HepG2 (cell line): Measurements from ENCODE around the gene GPC6. TPM values are rescaled to one million over a fixed set of nuclear protein-coding genes. Genes with fewer than 3 reads are reported as not detected.

Source experiments
- BCL6 ChIP-seq: IDR thresholded peaks from 2 replicates; pipeline ENCODE4 v1.6.1; 2016; ENCODE audit warnings: missing genetic modification reagents, missing compliant biosample characterization
- EP300 ChIP-seq, 3 experiments: sonication (generic) in 1 of 3; formaldehyde crosslinking in 1 of 3; IDR thresholded peaks; 2 replicates each; pipeline versions ENCODE4 v1.5.1 to v1.6.1; 2011 to 2020; ENCODE audit warnings: low read depth in 2 of 3, low read length in 2 of 3, borderline replicate concordance in 1 of 3, improper control_type of control experiment in 1 of 3, mild to moderate bottlenecking in 1 of 3, missing genetic modification reagents in 1 of 3, moderate library complexity in 1 of 3
- FOXA3 ChIP-seq: IDR thresholded peaks from 2 replicates; pipeline ENCODE4 v1.6.1; 2016; ENCODE audit warnings: missing genetic modification reagents, missing compliant biosample characterization
- MED1 ChIP-seq: sonication (generic); formaldehyde crosslinking; IDR thresholded peaks from 2 replicates; pipeline ENCODE4 v1.4.0; 2020; ENCODE audit warnings: missing genetic modification reagents
- RAD51 ChIP-seq: fragments of 450-650 bp; IDR thresholded peaks from 2 replicates; pipeline ENCODE4 v1.6.1; 2016; ENCODE audit warnings: borderline replicate concordance
- RELA ChIP-seq: sonication (generic); formaldehyde crosslinking; IDR thresholded peaks from 2 replicates; pipeline ENCODE4 v1.4.0; 2020; ENCODE audit warnings: missing genetic modification reagents
- RXRA ChIP-seq: sonication (generic); formaldehyde crosslinking; IDR thresholded peaks from 2 replicates; pipeline ENCODE4 v1.5.1; 2020; ENCODE audit warnings: missing genetic modification reagents
- SIN3A ChIP-seq: IDR thresholded peaks from 2 replicates; pipeline ENCODE4 v1.6.1; 2011; ENCODE audit warnings: low read depth, mild to moderate bottlenecking, control low read depth, low read length, borderline replicate concordance
- SKI ChIP-seq: fragments of 450-650 bp; IDR thresholded peaks from one replicate; pipeline ENCODE4 v1.6.1; 2018; ENCODE audit warnings: mild to moderate bottlenecking; ENCODE audit not compliant: partially characterized antibody
- SNAI1 ChIP-seq: sonication (generic); formaldehyde crosslinking; IDR thresholded peaks from 2 replicates; pipeline ENCODE4 v1.5.0; 2020; ENCODE audit warnings: mild to moderate bottlenecking, missing genetic modification reagents, borderline replicate concordance
- TEAD2 ChIP-seq: sonication (generic); formaldehyde crosslinking; IDR thresholded peaks from 2 replicates; pipeline ENCODE4 v1.9.0; 2021; ENCODE audit warnings: missing genetic modification reagents
- ZNF33A ChIP-seq: sonication (generic); formaldehyde crosslinking; IDR thresholded peaks from 2 replicates; pipeline ENCODE4 v1.5.1; 2020; ENCODE audit warnings: missing genetic modification reagents, mild to moderate bottlenecking, moderate library complexity, borderline replicate concordance
- ZNF446 ChIP-seq: sonication (generic); formaldehyde crosslinking; IDR thresholded peaks from 2 replicates; pipeline ENCODE4 v1.5.0; 2020; ENCODE audit warnings: mild to moderate bottlenecking, missing genetic modification reagents
- ZNF547 ChIP-seq: sonication (generic); formaldehyde crosslinking; IDR thresholded peaks from 2 replicates; pipeline ENCODE4 v1.5.1; 2020; ENCODE audit warnings: mild to moderate bottlenecking, missing genetic modification reagents
- ZNF589 ChIP-seq: sonication (generic); formaldehyde crosslinking; conservative IDR thresholded peaks from 2 replicates; pipeline ENCODE4 v1.8.0; 2022; ENCODE audit warnings: mild to moderate bottlenecking, moderate library complexity, missing genetic modification reagents
- ZNF746 ChIP-seq: sonication (generic); formaldehyde crosslinking; IDR thresholded peaks from 2 replicates; pipeline ENCODE4 v1.8.0; 2022; ENCODE audit warnings: mild to moderate bottlenecking, missing genetic modification reagents
- ZNF781 ChIP-seq: sonication (generic); formaldehyde crosslinking; IDR thresholded peaks from 2 replicates; pipeline ENCODE4 v1.5.1; 2020; ENCODE audit warnings: borderline replicate concordance, mild to moderate bottlenecking, missing genetic modification reagents; ENCODE audit errors: not compliant biosample characterization
- polyA plus RNA-seq, 8 experiments: library from polyadenylated mRNA; depleted of rRNA in 3 of 8; stranded (reverse) in 7 of 8; unstranded in 1 of 8; fragments of >200 nt; fragmentation: Illumina TruSeq in 4 of 8; extraction: Trizol in 4 of 8; gene quantifications; 2 replicates each; pipeline versions ENCODE4 v1.2.1 to v1.2.3, GENCODE V29; 2011 to 2016; ENCODE audit warnings: low read depth in 4 of 8, missing spikeins in 1 of 8, mixed read lengths in 1 of 8; ENCODE audit not compliant: insufficient read depth in 1 of 8
- total RNA-seq, 5 experiments: library from RNA; depleted of rRNA; stranded (reverse); fragments of >200 nt; fragmentation: Illumina TruSeq; extraction: Trizol; gene quantifications; 2 replicates each; pipeline ENCODE4 v1.2.3, GENCODE V29; 2016; ENCODE audit warnings: low read depth in 1 of 5
- TF ChIP-seq, protein P1 (sequence below): sonication (generic); formaldehyde crosslinking; conservative IDR thresholded peaks from 2 replicates; pipeline ENCODE4 v1.4.0; 2020; ENCODE audit warnings: missing genetic modification reagents
- TF ChIP-seq, protein P2 (sequence below): sonication (generic); formaldehyde crosslinking; IDR thresholded peaks from 2 replicates; pipeline ENCODE4 v1.4.0; 2020; ENCODE audit warnings: missing genetic modification reagents, borderline replicate concordance
- TF ChIP-seq, protein P3 (sequence below): IDR thresholded peaks from 2 replicates; pipeline ENCODE4 v1.4.0; 2020; ENCODE audit warnings: mild to moderate bottlenecking, missing genetic modification reagents

The GPC6 gene
- total and polyA plus RNA-seq, 2 of the 13 experiments (the other 11 are each of a cell fraction or from before 2014, with no cell fraction given): 24.5 to 33.9 TPM

DNA sequence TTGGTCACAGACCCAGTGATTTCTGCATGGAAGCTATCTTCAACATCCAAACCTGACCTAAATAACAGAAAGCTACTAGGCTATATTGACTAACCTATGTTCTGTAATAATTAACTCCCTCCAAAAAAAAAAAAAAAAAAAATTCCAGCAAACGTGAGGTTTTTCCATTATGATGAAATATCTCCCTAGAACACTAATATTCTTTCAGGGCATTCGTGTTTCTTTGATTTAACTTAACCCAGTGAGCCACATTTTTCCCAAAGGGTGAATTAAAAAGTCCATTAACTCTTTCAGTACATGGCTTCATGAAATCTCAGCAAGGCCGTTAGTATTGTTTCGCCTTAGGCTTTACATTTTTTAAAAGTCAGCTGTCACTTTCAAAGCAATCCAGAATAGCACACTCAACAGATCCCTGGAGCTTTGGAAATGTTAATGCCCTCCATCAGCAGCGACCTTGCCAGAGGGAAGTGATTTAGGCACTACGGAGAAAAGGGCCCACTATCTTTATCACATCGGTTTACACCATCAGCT is 1077.1 kb downstream of the GPC6 start (continued):
- TF ChIP-seq ZNF589 (CRISPR knock-in tag) (no peak), ZNF446 (CRISPR knock-in tag) (no peak), BCL6 (CRISPR knock-in tag) (0 out of 2 replicates have a peak, but pooled peaks have one; percentile 8), ZNF33A (CRISPR knock-in tag) (no peak), RELA (CRISPR knock-in tag) (0 out of 2 replicates have a peak, but pooled peaks have one; percentile 67), ZNF547 (CRISPR knock-in tag) (no peak), SNAI1 (CRISPR knock-in tag) (no peak), EP300 (IDR thresholded peaks at IDR 0.05; ENCODE audit: low read depth in 2 of 2, low read length in 2 of 2) (peak in 1 of 2 experiments; percentile 68; a peak in 1 of 4 replicates), EP300 (CRISPR knock-in tag; IDR thresholded peaks at IDR 0.05; ENCODE audit: borderline replicate concordance) (no peak), ZNF781 (CRISPR knock-in tag) (no peak), ZNF746 (CRISPR knock-in tag) (no peak), SKI (no peak), RAD51 (no peak), SIN3A (no peak), FOXA3 (peak; percentile 23; the same call in 1 of the 2 replicates), MED1 (peak; percentile 32; the same call in 1 of the 2 replicates), RXRA (CRISPR knock-in tag) (no peak), TEAD2 (CRISPR knock-in tag) (no peak)
- TF ChIP-seq, protein P1, sequence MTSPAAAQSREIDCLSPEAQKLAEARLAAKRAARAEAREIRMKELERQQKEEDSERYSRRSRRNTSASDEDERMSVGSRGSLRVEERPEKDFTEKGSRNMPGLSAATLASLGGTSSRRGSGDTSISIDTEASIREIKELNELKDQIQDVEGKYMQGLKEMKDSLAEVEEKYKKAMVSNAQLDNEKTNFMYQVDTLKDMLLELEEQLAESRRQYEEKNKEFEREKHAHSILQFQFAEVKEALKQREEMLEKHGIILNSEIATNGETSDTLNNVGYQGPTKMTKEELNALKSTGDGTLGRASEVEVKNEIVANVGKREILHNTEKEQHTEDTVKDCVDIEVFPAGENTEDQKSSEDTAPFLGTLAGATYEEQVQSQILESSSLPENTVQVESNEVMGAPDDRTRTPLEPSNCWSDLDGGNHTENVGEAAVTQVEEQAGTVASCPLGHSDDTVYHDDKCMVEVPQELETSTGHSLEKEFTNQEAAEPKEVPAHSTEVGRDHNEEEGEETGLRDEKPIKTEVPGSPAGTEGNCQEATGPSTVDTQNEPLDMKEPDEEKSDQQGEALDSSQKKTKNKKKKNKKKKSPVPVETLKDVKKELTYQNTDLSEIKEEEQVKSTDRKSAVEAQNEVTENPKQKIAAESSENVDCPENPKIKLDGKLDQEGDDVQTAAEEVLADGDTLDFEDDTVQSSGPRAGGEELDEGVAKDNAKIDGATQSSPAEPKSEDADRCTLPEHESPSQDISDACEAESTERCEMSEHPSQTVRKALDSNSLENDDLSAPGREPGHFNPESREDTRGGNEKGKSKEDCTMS (CRISPR knock-in tag): no peak
- TF ChIP-seq, protein P2, sequence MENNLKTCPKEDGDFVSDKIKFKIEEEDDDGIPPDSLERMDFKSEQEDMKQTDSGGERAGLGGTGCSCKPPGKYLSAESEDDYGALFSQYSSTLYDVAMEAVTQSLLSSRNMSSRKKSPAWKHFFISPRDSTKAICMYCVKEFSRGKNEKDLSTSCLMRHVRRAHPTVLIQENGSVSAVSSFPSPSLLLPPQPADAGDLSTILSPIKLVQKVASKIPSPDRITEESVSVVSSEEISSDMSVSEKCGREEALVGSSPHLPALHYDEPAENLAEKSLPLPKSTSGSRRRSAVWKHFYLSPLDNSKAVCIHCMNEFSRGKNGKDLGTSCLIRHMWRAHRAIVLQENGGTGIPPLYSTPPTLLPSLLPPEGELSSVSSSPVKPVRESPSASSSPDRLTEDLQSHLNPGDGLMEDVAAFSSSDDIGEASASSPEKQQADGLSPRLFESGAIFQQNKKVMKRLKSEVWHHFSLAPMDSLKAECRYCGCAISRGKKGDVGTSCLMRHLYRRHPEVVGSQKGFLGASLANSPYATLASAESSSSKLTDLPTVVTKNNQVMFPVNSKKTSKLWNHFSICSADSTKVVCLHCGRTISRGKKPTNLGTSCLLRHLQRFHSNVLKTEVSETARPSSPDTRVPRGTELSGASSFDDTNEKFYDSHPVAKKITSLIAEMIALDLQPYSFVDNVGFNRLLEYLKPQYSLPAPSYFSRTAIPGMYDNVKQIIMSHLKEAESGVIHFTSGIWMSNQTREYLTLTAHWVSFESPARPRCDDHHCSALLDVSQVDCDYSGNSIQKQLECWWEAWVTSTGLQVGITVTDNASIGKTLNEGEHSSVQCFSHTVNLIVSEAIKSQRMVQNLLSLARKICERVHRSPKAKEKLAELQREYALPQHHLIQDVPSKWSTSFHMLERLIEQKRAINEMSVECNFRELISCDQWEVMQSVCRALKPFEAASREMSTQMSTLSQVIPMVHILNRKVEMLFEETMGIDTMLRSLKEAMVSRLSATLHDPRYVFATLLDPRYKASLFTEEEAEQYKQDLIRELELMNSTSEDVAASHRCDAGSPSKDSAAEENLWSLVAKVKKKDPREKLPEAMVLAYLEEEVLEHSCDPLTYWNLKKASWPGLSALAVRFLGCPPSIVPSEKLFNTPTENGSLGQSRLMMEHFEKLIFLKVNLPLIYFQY (CRISPR knock-in tag): no peak
- TF ChIP-seq, protein P3, sequence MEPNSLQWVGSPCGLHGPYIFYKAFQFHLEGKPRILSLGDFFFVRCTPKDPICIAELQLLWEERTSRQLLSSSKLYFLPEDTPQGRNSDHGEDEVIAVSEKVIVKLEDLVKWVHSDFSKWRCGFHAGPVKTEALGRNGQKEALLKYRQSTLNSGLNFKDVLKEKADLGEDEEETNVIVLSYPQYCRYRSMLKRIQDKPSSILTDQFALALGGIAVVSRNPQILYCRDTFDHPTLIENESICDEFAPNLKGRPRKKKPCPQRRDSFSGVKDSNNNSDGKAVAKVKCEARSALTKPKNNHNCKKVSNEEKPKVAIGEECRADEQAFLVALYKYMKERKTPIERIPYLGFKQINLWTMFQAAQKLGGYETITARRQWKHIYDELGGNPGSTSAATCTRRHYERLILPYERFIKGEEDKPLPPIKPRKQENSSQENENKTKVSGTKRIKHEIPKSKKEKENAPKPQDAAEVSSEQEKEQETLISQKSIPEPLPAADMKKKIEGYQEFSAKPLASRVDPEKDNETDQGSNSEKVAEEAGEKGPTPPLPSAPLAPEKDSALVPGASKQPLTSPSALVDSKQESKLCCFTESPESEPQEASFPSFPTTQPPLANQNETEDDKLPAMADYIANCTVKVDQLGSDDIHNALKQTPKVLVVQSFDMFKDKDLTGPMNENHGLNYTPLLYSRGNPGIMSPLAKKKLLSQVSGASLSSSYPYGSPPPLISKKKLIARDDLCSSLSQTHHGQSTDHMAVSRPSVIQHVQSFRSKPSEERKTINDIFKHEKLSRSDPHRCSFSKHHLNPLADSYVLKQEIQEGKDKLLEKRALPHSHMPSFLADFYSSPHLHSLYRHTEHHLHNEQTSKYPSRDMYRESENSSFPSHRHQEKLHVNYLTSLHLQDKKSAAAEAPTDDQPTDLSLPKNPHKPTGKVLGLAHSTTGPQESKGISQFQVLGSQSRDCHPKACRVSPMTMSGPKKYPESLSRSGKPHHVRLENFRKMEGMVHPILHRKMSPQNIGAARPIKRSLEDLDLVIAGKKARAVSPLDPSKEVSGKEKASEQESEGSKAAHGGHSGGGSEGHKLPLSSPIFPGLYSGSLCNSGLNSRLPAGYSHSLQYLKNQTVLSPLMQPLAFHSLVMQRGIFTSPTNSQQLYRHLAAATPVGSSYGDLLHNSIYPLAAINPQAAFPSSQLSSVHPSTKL (CRISPR knock-in tag): peak; percentile 41; the same call in 1 of the 2 replicates
